H9 (cell line): ENCODE data around the gene SHC1. TPM values are rescaled to one million over a fixed set of nuclear protein-coding genes. Genes with fewer than 3 reads are reported as not detected.

ENCODE experiments used
- DNase-seq: peaks from one replicate; pipeline ENCODE4 v3.0.0-alpha.2; 2017
- H2AFZ ChIP-seq: one replicate; pipeline ENCODE4 v1.6.1; 2013; ENCODE audit warnings: mild to moderate bottlenecking, low read length, control low read depth, moderate library complexity
- H2AK5ac ChIP-seq: 2 replicates; pipeline ENCODE4 v1.6.1; 2013; ENCODE audit warnings: low read length, control low read depth, mixed read lengths; ENCODE audit not compliant: insufficient read length
- H2BK120ac ChIP-seq: one replicate; pipeline ENCODE4 v1.6.1; 2013; ENCODE audit warnings: low read depth, mild to moderate bottlenecking, low read length, control low read depth, inconsistent platforms; ENCODE audit not compliant: poor library complexity, severe bottlenecking
- H2BK12ac ChIP-seq: 2 replicates; pipeline ENCODE4 v1.6.1; 2013; ENCODE audit warnings: low read length, control low read depth, mixed read lengths, low read depth; ENCODE audit not compliant: insufficient read length
- H2BK15ac ChIP-seq: 2 replicates; pipeline ENCODE4 v1.6.1; 2013; ENCODE audit warnings: low read depth, low read length, control low read depth
- H2BK20ac ChIP-seq: one replicate; pipeline ENCODE4 v1.6.1; 2013; ENCODE audit warnings: low read depth, mild to moderate bottlenecking, low read length, control low read depth, inconsistent platforms; ENCODE audit not compliant: poor library complexity, severe bottlenecking
- H2BK5ac ChIP-seq: 2 replicates; pipeline ENCODE4 v1.6.1; 2013; ENCODE audit warnings: low read length, control low read depth, mixed read lengths; ENCODE audit not compliant: insufficient read length
- H3K14ac ChIP-seq: 2 replicates; pipeline ENCODE4 v1.6.1; 2013; ENCODE audit warnings: low read length, control low read depth; ENCODE audit not compliant: insufficient read depth
- H3K18ac ChIP-seq: 2 replicates; pipeline ENCODE4 v1.6.1; 2013; ENCODE audit warnings: low read depth, mild to moderate bottlenecking, mixed read lengths, low read length, control low read depth; ENCODE audit not compliant: insufficient read length
- H3K23ac ChIP-seq: 2 replicates; pipeline ENCODE4 v1.6.1; 2013; ENCODE audit warnings: low read length, control low read depth, mixed read lengths, low read depth; ENCODE audit not compliant: insufficient read length
- H3K23me2 ChIP-seq: 2 replicates; pipeline ENCODE4 v1.6.1; 2013; ENCODE audit warnings: low read depth, mild to moderate bottlenecking, mixed read lengths, low read length, control low read depth; ENCODE audit not compliant: insufficient read length, poor library complexity, severe bottlenecking
- H3K27ac ChIP-seq: 2 replicates; pipeline ENCODE4 v1.5.1; 2013; ENCODE audit warnings: low read length, control low read depth, mixed read lengths, low read depth; ENCODE audit not compliant: insufficient read length
- H3K27me3 ChIP-seq: 2 replicates; pipeline ENCODE4 v1.6.1; 2013; ENCODE audit warnings: low read length, control low read depth, inconsistent platforms; ENCODE audit not compliant: insufficient read depth
- H3K4ac ChIP-seq: 2 replicates; pipeline ENCODE4 v1.6.1; 2013; ENCODE audit warnings: low read depth, mild to moderate bottlenecking, control low read depth, inconsistent platforms, low read length, moderate library complexity
- H3K4me1 ChIP-seq: 2 replicates; pipeline ENCODE4 v1.6.1; 2013; ENCODE audit warnings: low read length, control low read depth, inconsistent platforms; ENCODE audit not compliant: insufficient read depth
- H3K4me2 ChIP-seq: 2 replicates; pipeline ENCODE4 v1.6.1; 2013; ENCODE audit warnings: low read length, control low read depth, mixed read lengths; ENCODE audit not compliant: insufficient read length, insufficient read depth
- H3K56ac ChIP-seq: 2 replicates; pipeline ENCODE4 v1.6.1; 2013; ENCODE audit warnings: low read depth, mild to moderate bottlenecking, mixed read lengths, low read length, control low read depth; ENCODE audit not compliant: insufficient read length
- H3K79me1 ChIP-seq: 2 replicates; pipeline ENCODE4 v1.6.1; 2013; ENCODE audit warnings: low read depth, mild to moderate bottlenecking, moderate library complexity, low read length, control low read depth, inconsistent platforms; ENCODE audit not compliant: insufficient read depth, poor library complexity, severe bottlenecking
- H3K79me2 ChIP-seq: 2 replicates; pipeline ENCODE4 v1.6.1; 2013; ENCODE audit warnings: low read length, control low read depth, inconsistent platforms; ENCODE audit not compliant: insufficient read depth
- H3K9ac ChIP-seq: 2 replicates; pipeline ENCODE4 v1.6.1; 2013; ENCODE audit warnings: low read length, control low read depth, mixed read lengths; ENCODE audit not compliant: insufficient read length; ENCODE audit errors: extremely low read depth
- H3K9me3 ChIP-seq: one replicate; pipeline ENCODE4 v1.6.1; 2013; ENCODE audit warnings: low read depth, low read length, inconsistent platforms; ENCODE audit not compliant: control insufficient read depth
- H3T11ph ChIP-seq: one replicate; pipeline ENCODE4 v1.6.1; 2013; ENCODE audit warnings: mild to moderate bottlenecking, low read length, control low read depth, inconsistent platforms
- H4K20me1 ChIP-seq: one replicate; pipeline ENCODE4 v1.6.1; 2013; ENCODE audit not compliant: control insufficient read depth, insufficient read length, insufficient read depth
- H4K5ac ChIP-seq: 2 replicates; pipeline ENCODE4 v1.6.1; 2013; ENCODE audit warnings: low read depth, mild to moderate bottlenecking, mixed read lengths, low read length, control low read depth; ENCODE audit not compliant: insufficient read length
- H4K8ac ChIP-seq: replicated peaks from 2 replicates; pipeline ENCODE4 v1.6.1; 2013; ENCODE audit warnings: low read length, control low read depth, mixed read lengths, low read depth; ENCODE audit not compliant: insufficient read length
- H4K91ac ChIP-seq: 2 replicates; pipeline ENCODE4 v1.6.1; 2013; ENCODE audit warnings: low read depth, mild to moderate bottlenecking, moderate library complexity, mixed read lengths, low read length, control low read depth; ENCODE audit not compliant: insufficient read length
- H3K27ac Mint-ChIP-seq, 3 experiments: 2 replicates in 2 of 3; 3 replicates in 1 of 3; pipeline ENCODE4 v1.8.0; 2020 to 2021; ENCODE audit warnings: mixed read lengths in 3 of 3, mild to moderate bottlenecking in 1 of 3, moderate library complexity in 1 of 3
- H3K27me3 Mint-ChIP-seq: 2 replicates; pipeline ENCODE4 v1.8.0; 2021; ENCODE audit warnings: low read depth, mild to moderate bottlenecking, moderate library complexity, mixed read lengths
- H3K36me3 Mint-ChIP-seq, 3 experiments: 2 replicates in 2 of 3; 3 replicates in 1 of 3; pipeline ENCODE4 v1.8.0; 2020 to 2021; ENCODE audit warnings: low read depth in 3 of 3, mixed read lengths in 3 of 3; ENCODE audit not compliant: insufficient read depth in 1 of 3
- H3K4me1 Mint-ChIP-seq, 2 experiments: 2 replicates each; pipeline ENCODE4 v1.8.0; 2020; ENCODE audit warnings: mixed read lengths in 2 of 2
- H3K4me3 Mint-ChIP-seq, 2 experiments: 2 replicates in 1 of 2; 3 replicates in 1 of 2; pipeline ENCODE4 v1.8.0; 2020 to 2021; ENCODE audit warnings: mild to moderate bottlenecking in 2 of 2, mixed read lengths in 2 of 2, moderate library complexity in 1 of 2
- H3K9me3 Mint-ChIP-seq, 2 experiments: 2 replicates in 1 of 2; 3 replicates in 1 of 2; pipeline ENCODE4 v1.8.0; 2020; ENCODE audit warnings: mild to moderate bottlenecking in 2 of 2, mixed read lengths in 2 of 2, moderate library complexity in 1 of 2
- WGBS: extraction: QIAGEN DNeasy Blood & Tissue Kit; methylation state at CpG from one replicate; pipeline ENCODE4 v1.1.7; 2013; ENCODE audit warnings: missing lambda C conversion rate, low lambda C conversion rate, mixed read lengths; ENCODE audit not compliant: insufficient read length; ENCODE audit errors: extremely low coverage; 5-methylcytosine and 5-hydroxymethylcytosine counted together
- total RNA-seq: library from RNA; stranded (reverse); gene quantifications from 2 replicates; pipeline ENCODE4 v1.2.1, GENCODE V29; 2021
- TF ChIP-seq, protein P1 (sequence below): fragments of 200-600 bp; sonication (generic); conservative IDR thresholded peaks from 3 replicates; pipeline ENCODE4 v1.8.0; 2021; ENCODE audit warnings: antibody characterized with exemption, mild to moderate bottlenecking

SHC1 gene
- total RNA-seq, 1 experiment from 2014 or later, result 168 TPM

GRCh38 chr1:154957091-154957657, 13.4 kb downstream of the SHC1 start:
- Histone ChIP-seq H2AFZ (no peak overlapping the region), H2BK120ac (no peak overlapping the region), H3K4me1 (peaks cover 6% of the 10 kb centered on the region; the same call in 1 of the 2 replicates), H3K79me1 (no peaks in the 10 kb centered on the region), H3K4ac (no peak overlapping the region), H2BK5ac (no peak overlapping the region), H3K56ac (no peak overlapping the region), H4K91ac (no peak overlapping the region), H3K18ac (no peak overlapping the region), H3K23me2 (peaks cover 16% of the 10 kb centered on the region), H3K27ac (no peak overlapping the region), H2BK15ac (no peak overlapping the region), H4K8ac (no peak overlapping the region), H3K79me2 (no peaks in the 10 kb centered on the region; the same call in 1 of the 2 replicates), H3K27me3 (no peaks in the 10 kb centered on the region), H3K9me3 (no peaks in the 10 kb centered on the region), H4K20me1 (no peaks in the 10 kb centered on the region), H2BK20ac (no peak overlapping the region), H3T11ph (no peak overlapping the region), H2AK5ac (no peak overlapping the region), H3K23ac (no peak overlapping the region), H3K14ac (no peak overlapping the region), H3K4me2 (no peak overlapping the region), H4K5ac (no peak overlapping the region), H3K9ac (no peak overlapping the region), H2BK12ac (no peak overlapping the region)
- peaks cover 8 to 28% (median 23%) of the 10 kb centered on the region in 3 experiments; a peak in 6 of 7 replicates for H3K36me3 Mint-ChIP-seq
- DNase-seq, result no peak
- peak overlapping the region in 2 of 3 experiments; percentile 98 to 99; a peak in 3 of 7 replicates for H3K27ac Mint-ChIP-seq
- no peaks in the 10 kb centered on the region for H3K27me3 Mint-ChIP-seq
- TF ChIP-seq, protein P1, sequence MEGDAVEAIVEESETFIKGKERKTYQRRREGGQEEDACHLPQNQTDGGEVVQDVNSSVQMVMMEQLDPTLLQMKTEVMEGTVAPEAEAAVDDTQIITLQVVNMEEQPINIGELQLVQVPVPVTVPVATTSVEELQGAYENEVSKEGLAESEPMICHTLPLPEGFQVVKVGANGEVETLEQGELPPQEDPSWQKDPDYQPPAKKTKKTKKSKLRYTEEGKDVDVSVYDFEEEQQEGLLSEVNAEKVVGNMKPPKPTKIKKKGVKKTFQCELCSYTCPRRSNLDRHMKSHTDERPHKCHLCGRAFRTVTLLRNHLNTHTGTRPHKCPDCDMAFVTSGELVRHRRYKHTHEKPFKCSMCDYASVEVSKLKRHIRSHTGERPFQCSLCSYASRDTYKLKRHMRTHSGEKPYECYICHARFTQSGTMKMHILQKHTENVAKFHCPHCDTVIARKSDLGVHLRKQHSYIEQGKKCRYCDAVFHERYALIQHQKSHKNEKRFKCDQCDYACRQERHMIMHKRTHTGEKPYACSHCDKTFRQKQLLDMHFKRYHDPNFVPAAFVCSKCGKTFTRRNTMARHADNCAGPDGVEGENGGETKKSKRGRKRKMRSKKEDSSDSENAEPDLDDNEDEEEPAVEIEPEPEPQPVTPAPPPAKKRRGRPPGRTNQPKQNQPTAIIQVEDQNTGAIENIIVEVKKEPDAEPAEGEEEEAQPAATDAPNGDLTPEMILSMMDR, result no peak
- WGBS, result no CpG with 5 or more reads among the region's 9 CpGs
- no peaks in the 10 kb centered on the region for H3K9me3 Mint-ChIP-seq
- H3K4me3 Mint-ChIP-seq, result peak overlapping the region; percentile 83 to 97
- H3K4me1 Mint-ChIP-seq, result peaks cover 56 to 68% of the 10 kb centered on the region in 2 experiments
